ENCODE measurements around the gene PCDHA11.

GRCh38 chr5:140823475-140823874 is 45.3 kb upstream of the PCDHA11 start:
- TF ChIP-seq CTCF (IDR thresholded peaks at IDR 0.05; ENCODE audit: low read depth, low read length) (no peak), MAX (IDR thresholded peaks at IDR 0.05; ENCODE audit: low read depth, low read length) (no peak), POLR2A (IDR thresholded peaks at IDR 0.05; ENCODE audit: extremely low read depth, insufficient read length) (no peak)

All from NB4 (cell line).